Duodenal mucosa (tissue), 2 donors: ENCODE measurements around the gene ZNF135.
A peak's percentile ranks its signal among the peaks of the same experiment; 100 is the strongest.

ENCODE experiments used
- H3K27ac ChIP-seq: one replicate; pipeline ENCODE4 v1.7.0; 2013; ENCODE audit warnings: low read depth, low read length
- H3K27me3 ChIP-seq, 2 donors: one replicate each; pipeline ENCODE4 v1.7.0; 2013; ENCODE audit warnings: low read length in 2 of 2, control low read depth in 1 of 2; ENCODE audit not compliant: insufficient read depth in 2 of 2, control insufficient read depth in 1 of 2
- H3K36me3 ChIP-seq, 2 donors: one replicate each; pipeline ENCODE4 v1.7.0; 2013; ENCODE audit warnings: low read length in 2 of 2, control low read depth in 1 of 2; ENCODE audit not compliant: insufficient read depth in 2 of 2, control insufficient read depth in 1 of 2
- H3K4me1 ChIP-seq, 2 donors: one replicate each; pipeline ENCODE4 v1.7.0; 2013; ENCODE audit warnings: low read length in 2 of 2, control low read depth in 1 of 2; ENCODE audit not compliant: insufficient read depth in 2 of 2, control insufficient read depth in 1 of 2
- H3K4me3 ChIP-seq, 2 donors: one replicate each; pipeline ENCODE4 v1.7.0; 2013; ENCODE audit warnings: low read length in 2 of 2, low read depth in 1 of 2
- H3K9ac ChIP-seq, 2 donors: one replicate each; pipeline ENCODE4 v1.7.0; 2013; ENCODE audit warnings: low read length in 2 of 2, low read depth in 1 of 2
- H3K9me3 ChIP-seq, 2 donors: one replicate each; pipeline ENCODE4 v1.7.0; 2013; ENCODE audit warnings: low read length in 2 of 2, control low read depth in 1 of 2; ENCODE audit not compliant: control insufficient read depth in 1 of 2

The ZNF135 gene

GRCh38 chr19:58059003-58059670 lies at the start of gene ZNF135:
Gene ZNF135, plus strand, starts transcription at chr19:58059282. Its CDS starts 721 bp downstream, at chr19:58060003.
- H3K9me3 ChIP-seq = peaks cover 15 to 44% of the 10 kb centered on the region in 2 donors
- peak within 1 kb of the TSS; percentile 73 for H3K27ac ChIP-seq
- H3K27me3 ChIP-seq = no peaks in the 10 kb centered on the region
- H3K4me1 ChIP-seq = peaks cover 0 to 6% of the 10 kb centered on the region in 2 donors
- H3K36me3 ChIP-seq = no peaks in the 10 kb centered on the region
- peak within 1 kb of the TSS; percentile 6 to 10 for H3K9ac ChIP-seq
- H3K4me3 ChIP-seq = peak within 1 kb of the TSS; percentile 43 to 66

GRCh38 chr19:58009301-58009665 lies 49.8 kb upstream of the ZNF135 start:
- Histone ChIP-seq H3K36me3 (peaks cover 9 to 11% of the 10 kb centered on the region in 2 donors), H3K4me1 (peaks cover under 1 to 4% of the 10 kb centered on the region in 2 donors), H3K9ac (no peak overlapping the region), H3K4me3 (peak overlapping the region; percentile 70 to 79), H3K27me3 (no peaks in the 10 kb centered on the region), H3K27ac (no peak overlapping the region), H3K9me3 (peaks cover 27 to 48% of the 10 kb centered on the region in 2 donors)

- Histone ChIP-seq H3K27ac (peak overlapping the region; percentile 75), H3K36me3 (peaks cover 7 to 11% of the 10 kb centered on the region in 2 donors), H3K9ac (peak overlapping the region; percentile 63 to 70), H3K4me1 (peaks cover 0 to 4% of the 10 kb centered on the region in 2 donors), H3K9me3 (peaks cover 22 to 46% of the 10 kb centered on the region in 2 donors), H3K4me3 (peak overlapping the region; percentile 70 to 79), H3K27me3 (no peaks in the 10 kb centered on the region)
Observed at GRCh38 chr19:58009666-58010301, 49.3 kb upstream of the ZNF135 start.

- H3K36me3 ChIP-seq = peaks cover 7 to 9% of the 10 kb centered on the region in 2 donors
- no peak overlapping the region for H3K9ac ChIP-seq
- peaks cover 17 to 45% of the 10 kb centered on the region in 2 donors for H3K9me3 ChIP-seq
- no peak overlapping the region for H3K4me3 ChIP-seq
- H3K27ac ChIP-seq = no peak overlapping the region
- no peaks in the 10 kb centered on the region for H3K27me3 ChIP-seq
- H3K4me1 ChIP-seq = peaks cover 0 to 4% of the 10 kb centered on the region in 2 donors
Observed at GRCh38 chr19:58010507-58010906, 48.6 kb upstream of the ZNF135 start.

- no peaks in the 10 kb centered on the region for H3K27me3 ChIP-seq
- H3K36me3 ChIP-seq = no peaks in the 10 kb centered on the region
- peaks cover 0 to 21% of the 10 kb centered on the region in 2 donors for H3K9me3 ChIP-seq
- H3K27ac ChIP-seq = no peak overlapping the region
- no peak overlapping the region for H3K4me3 ChIP-seq
- no peak overlapping the region for H3K9ac ChIP-seq
- peaks cover 0 to 2% of the 10 kb centered on the region in 2 donors for H3K4me1 ChIP-seq
Observed at GRCh38 chr19:58014141-58014540, 44.9 kb upstream of the ZNF135 start.

- no peaks in the 10 kb centered on the region for H3K36me3 ChIP-seq
- no peak overlapping the region for H3K9ac ChIP-seq
- no peak overlapping the region for H3K27ac ChIP-seq
- H3K9me3 ChIP-seq = peaks cover 10 to 13% of the 10 kb centered on the region in 2 donors
- H3K4me3 ChIP-seq = no peak overlapping the region
- H3K27me3 ChIP-seq = no peaks in the 10 kb centered on the region
- H3K4me1 ChIP-seq = no peaks in the 10 kb centered on the region
Observed at GRCh38 chr19:58020129-58020528, 39.0 kb upstream of the ZNF135 start.

GRCh38 chr19:58021541-58022282 lies 37.4 kb upstream of the ZNF135 start:
- Histone ChIP-seq H3K27ac (no peak overlapping the region), H3K9me3 (peaks cover 13 to 21% of the 10 kb centered on the region in 2 donors), H3K9ac (no peak overlapping the region), H3K4me3 (no peak overlapping the region), H3K36me3 (no peaks in the 10 kb centered on the region), H3K27me3 (no peaks in the 10 kb centered on the region), H3K4me1 (no peaks in the 10 kb centered on the region)

DNA sequence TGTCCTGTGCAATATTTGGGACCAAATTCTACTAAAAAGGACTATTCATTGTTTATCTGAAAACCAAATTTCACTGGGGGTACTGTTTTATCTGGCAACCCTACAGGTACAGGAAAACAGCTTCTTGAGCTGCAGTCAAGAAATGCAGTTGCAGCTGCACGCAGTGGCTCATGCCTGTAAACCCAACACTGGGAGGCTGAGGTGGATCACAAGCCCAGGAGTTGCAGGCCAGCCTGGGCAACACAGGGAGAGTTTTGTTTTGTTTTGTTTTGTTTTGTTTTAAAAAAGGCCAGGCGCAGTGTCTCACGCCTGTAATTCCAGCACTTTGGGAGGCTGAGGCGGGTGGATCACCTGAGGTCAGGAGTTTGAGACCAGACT lies 36.8 kb upstream of the ZNF135 start:
- Histone ChIP-seq H3K27ac (no peak overlapping the region), H3K36me3 (no peaks in the 10 kb centered on the region), H3K4me1 (no peaks in the 10 kb centered on the region), H3K4me3 (no peak overlapping the region), H3K9ac (no peak overlapping the region), H3K27me3 (no peaks in the 10 kb centered on the region), H3K9me3 (peaks cover 13 to 21% of the 10 kb centered on the region in 2 donors)

GRCh38 chr19:58024661-58025060 lies 34.4 kb upstream of the ZNF135 start:
- no peaks in the 10 kb centered on the region for H3K27me3 ChIP-seq
- no peak overlapping the region for H3K9ac ChIP-seq
- H3K4me1 ChIP-seq = no peaks in the 10 kb centered on the region
- peaks cover 16 to 22% of the 10 kb centered on the region in 2 donors for H3K9me3 ChIP-seq
- H3K36me3 ChIP-seq = no peaks in the 10 kb centered on the region
- H3K27ac ChIP-seq = no peak overlapping the region
- H3K4me3 ChIP-seq = no peak overlapping the region
